ENCODE data around the gene MARCHF10. TPM values are rescaled to one million over a fixed set of nuclear protein-coding genes. Genes with fewer than 3 reads are reported as not detected.

MARCHF10 gene
- total and polyA plus RNA-seq, 8 donors, result 0.20 to 0.77 (median 0.41) TPM; not detected in 3

GRCh38 chr17:62824290-62825131 lies 16.4 kb upstream of the MARCHF10 start:
- no peaks in the 10 kb centered on the region for H3K27me3 ChIP-seq
- intact Hi-C loops (cut with DNase I), result no loop called here
- no peaks in the 10 kb centered on the region for H3K9me3 ChIP-seq
- FAIRE-seq, result no peak
- no peak overlapping the region for H3K27ac ChIP-seq
- no peaks in the 10 kb centered on the region for H3K36me3 ChIP-seq
- H3K4me1 ChIP-seq, result no peaks in the 10 kb centered on the region
- DNase-seq, result no peak
- no peak for TF ChIP-seq CTCF (IDR thresholded peaks at IDR 0.05)
- no peak for ATAC-seq
- no peak overlapping the region for H3K4me3 ChIP-seq
- 64 to 72% methylated on average over 7 of the region's 7 CpGs for WGBS, 2 donors

GRCh38 chr17:62823111-62823893 lies 15.2 kb upstream of the MARCHF10 start:
- Histone ChIP-seq H3K4me1 (no peaks in the 10 kb centered on the region), H3K36me3 (no peaks in the 10 kb centered on the region), H3K4me3 (no peak overlapping the region), H3K27ac (no peak overlapping the region), H3K27me3 (no peaks in the 10 kb centered on the region), H3K9me3 (no peaks in the 10 kb centered on the region)
- TF ChIP-seq CTCF (IDR thresholded peaks at IDR 0.05), result no peak
- WGBS, 2 donors, result 78 to 91% methylated on average over 8 of the region's 8 CpGs
- DNase-seq (no peak), ATAC-seq (no peak), FAIRE-seq (no peak)
- intact Hi-C loops (cut with DNase I), result no loop called here

- H3K27me3 ChIP-seq, result no peaks in the 10 kb centered on the region
- no peak for FAIRE-seq
- H3K27ac ChIP-seq, result peak overlapping the region in 1 of 4 donors; percentile 23
These were observed 14.2 kb upstream of the MARCHF10 start for GRCh38 chr17:62822080-62822904.

More at GRCh38 chr17:62822080-62822904, 14.2 kb upstream of the MARCHF10 start:
- no peaks in the 10 kb centered on the region for H3K4me1 ChIP-seq
- ATAC-seq, result no peak
- H3K4me3 ChIP-seq, result no peak overlapping the region
- no peaks in the 10 kb centered on the region for H3K36me3 ChIP-seq
- H3K9me3 ChIP-seq, result no peaks in the 10 kb centered on the region
- DNase-seq, result no peak
- intact Hi-C loops (cut with DNase I), result no loop called here
- WGBS, 2 donors, result 68 to 78% methylated on average over 11 of the region's 11 CpGs
- no peak for TF ChIP-seq CTCF (IDR thresholded peaks at IDR 0.05)

Measured in pancreas (tissue), 10 donors.